ENCODE data around the gene DAPK1. TPM values are rescaled to one million over a fixed set of nuclear protein-coding genes. Genes with fewer than 3 reads are reported as not detected.

The DAPK1 gene
- total and polyA plus RNA-seq, 2 donors (not counting 1 experiment from before 2014, with no cell fraction given): 1.7 to 2.8 TPM

GRCh38 chr9:87494970-87495471 is 2.6 kb upstream of the DAPK1 start:
- no peak overlapping the region for H3K4me2 ChIP-seq (replicated peaks; ENCODE audit: low read depth, low read length, poor library complexity, severe bottlenecking)
- no peak for TF ChIP-seq CTCF (IDR thresholded peaks at IDR 0.05)
- TF ChIP-seq EZH2 (IDR thresholded peaks at IDR 0.05; ENCODE audit: borderline replicate concordance, insufficient read depth, low read depth, low read length, poor library complexity, severe bottlenecking): no peak
- CTCF ChIA-PET: no interaction called here
- DNase-seq (no peak), ATAC-seq (ENCODE audit: low read depth) (no peak)
- peaks cover 0 to 26% (median 7%) of the 10 kb centered on the region in 4 experiments for H3K27me3 ChIP-seq (replicated peaks in 1 of 4; ENCODE audit: control extremely low read depth in 1 of 4, control insufficient read depth in 3 of 4, insufficient read depth in 4 of 4, low read length in 3 of 4)
- POLR2A ChIA-PET: no interaction called here
- H3K36me3 ChIP-seq (replicated peaks in 1 of 2; ENCODE audit: control extremely low read depth in 1 of 2, control insufficient read depth in 1 of 2, extremely low read depth in 1 of 2, insufficient read depth in 2 of 2, low read length in 1 of 2): no peaks in the 10 kb centered on the region
- Mint-ChIP-seq H3K4me1 (peaks cover 7% of the 10 kb centered on the region), H3K9me3 (ENCODE audit: insufficient read depth) (no peaks in the 10 kb centered on the region), H3K27me3 (peaks cover 48% of the 10 kb centered on the region), H3K27ac (no peak overlapping the region), H3K4me3 (no peak overlapping the region)
- H3K79me2 ChIP-seq (ENCODE audit: control insufficient read depth, insufficient read depth, low read length): no peaks in the 10 kb centered on the region
- H3K9me3 ChIP-seq (ENCODE audit: control extremely low read depth in 1 of 3, control insufficient read depth in 2 of 3, insufficient read depth in 1 of 3, low read length in 2 of 3): no peaks in the 10 kb centered on the region
- intact Hi-C loops (cut with micrococcal nuclease): no loop called here
- H3K9ac ChIP-seq (ENCODE audit: low read length): no peak overlapping the region
- H3K4me3 ChIP-seq (ENCODE audit: control extremely low read depth in 1 of 5, extremely low read depth in 1 of 5, insufficient read depth in 1 of 5, low read depth in 2 of 5, low read length in 4 of 5): no peak overlapping the region
- H4K20me1 ChIP-seq (ENCODE audit: control insufficient read depth, insufficient read depth, low read length, poor library complexity, severe bottlenecking): no peaks in the 10 kb centered on the region
- peaks cover 3 to 4% of the 10 kb centered on the region in 2 donors for H3K4me1 ChIP-seq (ENCODE audit: control insufficient read depth in 2 of 2, insufficient read depth in 2 of 2, low read length in 2 of 2)
- H2AFZ ChIP-seq (ENCODE audit: insufficient read depth, low read depth, low read length, poor library complexity, severe bottlenecking): no peak overlapping the region
- 0% methylated on average over 1 of the region's 2 CpGs for WGBS (ENCODE audit: insufficient coverage)
- H3K27ac ChIP-seq (ENCODE audit: low read length in 2 of 2): no peak overlapping the region

- Histone ChIP-seq H3K4me2 (replicated peaks; ENCODE audit: low read depth, low read length, poor library complexity, severe bottlenecking) (peak overlapping the region; percentile 54), H3K79me2 (ENCODE audit: control insufficient read depth, insufficient read depth, low read length) (no peaks in the 10 kb centered on the region), H3K27ac (ENCODE audit: low read length in 2 of 2) (no peak overlapping the region), H3K9me3 (ENCODE audit: control extremely low read depth in 1 of 3, control insufficient read depth in 2 of 3, insufficient read depth in 1 of 3, low read length in 2 of 3) (no peaks in the 10 kb centered on the region), H3K4me1 (ENCODE audit: control insufficient read depth in 2 of 2, insufficient read depth in 2 of 2, low read length in 2 of 2) (peaks cover 3 to 4% of the 10 kb centered on the region in 2 donors), H3K9ac (ENCODE audit: low read length) (no peak overlapping the region), H3K36me3 (replicated peaks in 1 of 2; ENCODE audit: control extremely low read depth in 1 of 2, control insufficient read depth in 1 of 2, extremely low read depth in 1 of 2, insufficient read depth in 2 of 2, low read length in 1 of 2) (no peaks in the 10 kb centered on the region), H4K20me1 (ENCODE audit: control insufficient read depth, insufficient read depth, low read length, poor library complexity, severe bottlenecking) (no peaks in the 10 kb centered on the region), H3K4me3 (ENCODE audit: control extremely low read depth in 1 of 5, extremely low read depth in 1 of 5, insufficient read depth in 1 of 5, low read depth in 2 of 5, low read length in 4 of 5) (peak overlapping the region in 1 of 5 experiments; percentile 7), H2AFZ (ENCODE audit: insufficient read depth, low read depth, low read length, poor library complexity, severe bottlenecking) (peak overlapping the region; percentile 42), H3K27me3 (replicated peaks in 1 of 4; ENCODE audit: control extremely low read depth in 1 of 4, control insufficient read depth in 3 of 4, insufficient read depth in 4 of 4, low read length in 3 of 4) (peaks cover 0 to 26% (median 7%) of the 10 kb centered on the region in 4 experiments)
- intact Hi-C loops (cut with micrococcal nuclease): no loop called here
- POLR2A ChIA-PET: no interaction called here
- Mint-ChIP-seq H3K4me3 (no peak overlapping the region), H3K27me3 (peaks cover 61% of the 10 kb centered on the region), H3K4me1 (peaks cover 7% of the 10 kb centered on the region), H3K9me3 (ENCODE audit: insufficient read depth) (no peaks in the 10 kb centered on the region), H3K27ac (no peak overlapping the region)
- no peak for ATAC-seq (ENCODE audit: low read depth)
- no peak for DNase-seq
- CTCF ChIA-PET: no interaction called here
- TF ChIP-seq EZH2 (IDR thresholded peaks at IDR 0.05; ENCODE audit: borderline replicate concordance, insufficient read depth, low read depth, low read length, poor library complexity, severe bottlenecking) (no peak), CTCF (IDR thresholded peaks at IDR 0.05) (no peak)
- 17% methylated on average over 11 of the region's 15 CpGs for WGBS (ENCODE audit: insufficient coverage)
Observed at GRCh38 chr9:87497080-87497603, 525 bp upstream of the DAPK1 start.
